Smooth muscle cell of the umbilical artery (primary cell): ENCODE measurements around the gene ZCCHC18. TPM values are rescaled to one million over a fixed set of nuclear protein-coding genes. Genes with fewer than 3 reads are reported as not detected.

Experiments used
- total RNA-seq: library from RNA; depleted of rRNA; stranded (reverse); fragments of >200 nt; gene quantifications from 2 replicates; pipeline ENCODE4 v1.2.3, GENCODE V29; 2014

Gene ZCCHC18
- 0.30 and 0.88 TPM in 2 replicates for total RNA-seq

DNA sequence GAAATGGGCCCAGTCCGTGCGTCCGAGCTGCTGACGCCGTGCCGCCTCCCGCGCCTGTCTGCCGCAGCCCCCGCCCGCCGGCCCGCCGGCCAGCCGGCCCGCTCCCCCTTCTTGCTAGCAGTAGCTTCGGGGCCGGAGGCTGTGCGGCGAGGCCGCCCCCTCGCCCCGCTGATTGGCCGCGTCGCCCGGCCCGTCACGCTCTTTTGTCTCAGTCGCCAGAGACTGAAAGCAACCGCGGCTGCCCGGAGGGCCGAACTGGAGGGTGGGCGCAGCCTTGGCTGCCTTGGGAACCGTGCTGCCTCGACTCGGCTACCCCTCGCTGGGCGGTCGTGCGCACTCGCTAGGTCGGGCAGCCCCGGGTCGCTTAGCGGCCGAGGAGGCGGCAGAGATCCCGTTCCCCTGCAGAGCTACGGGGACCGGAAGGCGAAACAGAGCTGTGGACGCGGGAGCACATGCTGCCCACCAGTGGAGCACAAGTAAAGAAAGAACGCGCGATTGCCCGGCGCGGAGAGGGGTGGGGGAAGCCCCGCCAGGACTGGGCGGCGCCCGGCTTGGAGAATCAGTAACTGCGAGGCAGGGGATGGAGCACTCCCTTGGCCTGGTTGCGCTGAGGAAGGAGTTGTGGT is at the start of gene ZCCHC18:
ZCCHC18 (plus strand) TSS at position 198 of the 626 bp plus-strand sequence. CDS start 1,589 bp downstream, outside the sequence.

DNA sequence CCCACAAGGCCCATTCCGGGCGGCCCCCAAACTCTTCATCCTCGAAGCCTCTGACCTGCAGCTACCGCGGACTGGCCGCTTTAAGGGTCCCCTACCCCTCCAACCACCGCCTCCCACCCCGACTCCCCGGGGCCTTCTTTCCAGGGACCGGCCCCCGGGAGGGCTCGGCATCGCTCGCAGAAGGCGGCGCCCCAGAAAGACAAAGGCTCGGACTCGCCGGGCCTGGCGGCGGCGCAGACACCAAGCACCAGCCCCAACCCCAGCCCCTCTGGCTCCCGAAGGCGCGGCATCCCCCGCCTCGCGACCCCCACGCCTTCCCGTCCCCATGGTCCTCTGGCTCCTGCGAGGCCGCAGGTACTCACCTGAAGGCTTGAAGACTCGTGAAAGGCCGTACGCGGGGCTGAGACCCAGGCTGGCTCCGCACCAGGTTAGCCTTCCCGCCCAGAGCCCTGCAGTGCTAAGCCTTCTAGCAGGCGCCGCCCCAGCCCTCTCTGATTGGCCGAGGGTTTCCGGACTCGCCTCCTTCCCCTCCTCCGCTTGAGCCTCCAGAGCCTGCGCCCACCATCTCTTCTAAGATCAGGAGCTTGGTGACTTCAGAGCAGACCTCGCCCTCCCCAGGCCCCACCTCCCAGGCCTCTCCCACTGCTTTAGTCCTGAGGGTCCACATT is 36.4 kb upstream of the ZCCHC18 start, which contains the start of gene TMSB15C:
TMSB15C (minus strand) TSS at position 459 of the 668 bp plus-strand sequence.

DNA sequence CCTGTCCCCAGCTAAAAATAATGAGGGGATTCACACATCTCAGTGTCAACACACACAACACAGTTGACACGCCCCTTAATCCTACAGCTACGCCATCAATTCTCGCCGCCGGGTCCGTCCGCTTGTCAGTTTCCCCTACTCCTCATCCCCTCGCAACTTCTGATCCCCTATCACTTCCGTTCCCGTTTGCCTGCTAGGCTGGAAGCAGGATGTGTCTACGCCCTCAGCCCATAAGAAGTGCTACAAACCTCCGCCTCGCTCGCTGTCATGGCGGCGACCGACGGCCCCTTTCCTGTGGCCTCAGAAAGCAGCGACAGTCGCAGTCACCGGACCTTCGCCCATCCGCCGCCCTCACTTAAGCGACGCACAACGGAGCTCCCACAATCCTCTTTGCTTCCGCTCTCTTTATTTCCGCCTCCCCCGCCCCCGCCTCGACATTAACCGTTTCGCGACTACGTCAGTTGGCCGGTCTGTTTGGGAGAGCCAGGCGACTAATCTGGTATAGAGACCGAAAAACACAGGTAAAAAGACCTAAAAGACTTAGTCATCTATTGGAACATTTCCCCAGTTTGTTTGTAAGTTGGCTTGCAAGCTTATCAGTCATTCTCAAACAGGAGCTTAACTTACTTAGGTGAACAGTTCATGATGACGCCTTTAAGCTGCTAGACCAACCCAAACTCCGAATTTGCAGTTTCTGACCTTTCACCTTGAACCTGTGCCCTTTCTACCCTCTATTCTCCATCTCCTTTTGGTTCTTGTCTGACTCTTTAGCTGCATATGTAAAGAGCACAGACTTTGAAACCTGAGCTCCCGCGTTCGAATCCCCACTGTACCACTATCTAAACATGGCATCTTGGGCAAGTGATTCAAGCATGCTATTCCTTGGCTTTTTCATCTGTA is 44.6 kb downstream of the ZCCHC18 start, which contains the start of gene SLC25A53:
SLC25A53 (minus strand) TSS at position 380 of the 900 bp plus-strand sequence. CDS start 51,752 bp downstream, outside the sequence.

Other genes starting within 250 kb of the ZCCHC18 start
- 1.2 and 4.8 TPM in 2 replicates for gene TMSB15B, start 149.9 kb upstream of the ZCCHC18 start, total RNA-seq
- not detected in 2 replicates for gene H2BW1, start 98.8 kb upstream of the ZCCHC18 start, total RNA-seq
- gene H2BW2, start 72.6 kb upstream of the ZCCHC18 start, total RNA-seq: not detected in 2 replicates
- 3.6 TPM in 2 replicates for gene TMSB15C, start 36.3 kb upstream of the ZCCHC18 start, total RNA-seq
- gene SLC25A53, start 44.5 kb downstream of the ZCCHC18 start, total RNA-seq: 9.1 and 9.8 TPM in 2 replicates
- 25.5 and 27.5 TPM in 2 replicates for gene FAM199X, start 53.9 kb downstream of the ZCCHC18 start, total RNA-seq
- gene ESX1, start 142.4 kb downstream of the ZCCHC18 start, total RNA-seq: not detected in 2 replicates